Measurements from ENCODE around the gene TSPAN9. TPM values are rescaled to one million over a fixed set of nuclear protein-coding genes. Genes with fewer than 3 reads are reported as not detected.

The TSPAN9 gene
- total RNA-seq, 4 donors from 2014 or later = 13.7 to 35.4 (median 26.7) TPM

DNA sequence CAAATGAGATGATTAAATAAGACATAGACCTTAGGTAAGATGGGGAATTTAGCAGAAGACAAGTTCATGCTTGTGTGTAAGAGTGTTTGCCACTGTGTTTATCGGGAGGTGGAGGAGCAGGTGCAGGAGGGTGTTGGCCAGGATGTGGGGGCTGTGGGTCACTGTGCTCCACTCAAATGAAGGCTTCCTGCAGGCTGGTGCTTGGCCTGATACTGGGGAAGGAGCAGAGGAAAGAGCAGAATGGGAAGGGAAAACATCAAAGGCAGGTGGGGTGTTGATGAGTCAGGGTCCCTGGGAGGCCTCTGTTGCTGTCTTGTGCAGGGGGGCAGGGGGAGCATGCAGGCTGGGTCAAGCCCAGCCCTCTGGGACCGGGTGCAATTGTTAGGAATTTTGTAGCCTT, 126.5 kb downstream of the TSPAN9 start:
- no peak overlapping the region for H3K4me3 ChIP-seq
- TF ChIP-seq POLR2AphosphoS5 (IDR thresholded peaks at IDR 0.05) (no peak), POLR2A (IDR thresholded peaks at IDR 0.05; ENCODE audit: low read depth) (no peak)
- peaks cover 50 to 67% (median 62%) of the 10 kb centered on the region in 4 donors for H3K4me1 ChIP-seq
- intact Hi-C loops (cut with DNase I) = loop anchor here (5.0 kb wide), 2 partner anchors 69 to 131 kb away; no protein-coding TSS in a partner anchor
- DNase-seq (ENCODE audit: extremely low spot score) = no peak
- WGBS = 56% methylated on average over 2 of the region's 2 CpGs
- H3K36me3 ChIP-seq = no peaks in the 10 kb centered on the region
- H3K27me3 ChIP-seq = peaks cover 0 to 19% (median 0%) of the 10 kb centered on the region in 4 donors
- no peaks in the 10 kb centered on the region for H3K9me3 ChIP-seq
- no peak overlapping the region for H3K27ac ChIP-seq (replicated peaks in 1 of 4)

- WGBS = 89% methylated on average over 10 of the region's 10 CpGs
Observed at GRCh38 chr12:3204143-3204542, 127.0 kb downstream of the TSPAN9 start.

DNA sequence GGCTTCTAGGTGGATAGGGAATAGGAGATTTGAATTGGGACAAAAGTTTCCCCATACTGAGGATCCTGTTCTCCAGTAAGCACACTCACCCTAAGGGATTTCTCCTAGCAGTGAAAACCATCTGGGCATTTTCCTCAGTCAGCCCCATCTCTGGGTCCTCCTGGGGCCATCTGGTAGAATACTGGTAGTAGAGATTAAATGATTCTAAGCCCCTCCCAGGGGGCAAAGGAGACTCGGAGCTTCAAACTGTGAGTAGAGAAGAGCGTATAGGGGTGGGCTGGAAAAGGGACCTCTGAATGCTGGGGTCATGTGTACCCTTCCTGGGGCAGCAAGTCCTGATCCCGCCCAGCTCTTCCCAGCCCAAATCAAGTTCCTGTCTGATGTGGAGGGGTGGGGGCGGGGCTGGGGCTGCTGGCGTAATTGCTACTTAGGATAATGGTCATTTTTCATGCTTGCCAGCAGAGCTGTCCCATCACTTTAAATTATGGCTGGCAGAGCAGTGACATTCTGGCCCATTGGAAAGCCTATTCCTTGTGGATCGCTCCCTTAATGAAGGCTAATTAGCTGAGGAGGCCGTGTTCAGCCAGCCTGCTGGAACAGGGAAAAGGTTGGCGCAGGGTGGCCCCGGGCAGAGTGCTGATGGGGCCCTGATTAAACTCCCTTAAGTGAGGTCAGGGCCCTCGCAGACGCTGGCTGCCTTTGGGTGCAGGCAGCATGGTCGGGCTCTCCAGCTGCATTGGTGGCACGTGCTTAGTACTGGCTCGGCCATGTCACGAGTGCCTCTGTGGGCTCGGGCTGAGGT, 127.8 kb downstream of the TSPAN9 start:
- no peaks in the 10 kb centered on the region for H3K9me3 ChIP-seq
- peaks cover 41 to 60% (median 50%) of the 10 kb centered on the region in 4 donors for H3K4me1 ChIP-seq
- no peak for DNase-seq (ENCODE audit: extremely low spot score)
- no peak overlapping the region for H3K27ac ChIP-seq (replicated peaks in 1 of 4)
- no peaks in the 10 kb centered on the region for H3K36me3 ChIP-seq
- peaks cover 0 to 10% (median 0%) of the 10 kb centered on the region in 4 donors for H3K27me3 ChIP-seq
- 89% methylated on average over 16 of the region's 16 CpGs for WGBS
- no peak overlapping the region for H3K4me3 ChIP-seq
- intact Hi-C loops (cut with DNase I) = loop anchor here (5.0 kb wide), 2 partner anchors 67 to 133 kb away; no protein-coding TSS in a partner anchor
- no peak for TF ChIP-seq POLR2AphosphoS5 (IDR thresholded peaks at IDR 0.05)
- TF ChIP-seq CTCF (IDR thresholded peaks at IDR 0.05) = no peak
- no peak for TF ChIP-seq EP300 (IDR thresholded peaks at IDR 0.05)
- TF ChIP-seq POLR2A (IDR thresholded peaks at IDR 0.05; ENCODE audit: low read depth) = no peak

More at GRCh38 chr12:3204143-3204542, 127.0 kb downstream of the TSPAN9 start:
- intact Hi-C loops (cut with DNase I) = loop anchor here (5.0 kb wide), 2 partner anchors 68 to 132 kb away; no protein-coding TSS in a partner anchor
- Histone ChIP-seq H3K4me1 (peaks cover 48 to 64% (median 58%) of the 10 kb centered on the region in 4 donors), H3K36me3 (no peaks in the 10 kb centered on the region), H3K27ac (replicated peaks in 1 of 4) (no peak overlapping the region), H3K9me3 (no peaks in the 10 kb centered on the region), H3K4me3 (no peak overlapping the region), H3K27me3 (peaks cover 0 to 15% (median 0%) of the 10 kb centered on the region in 4 donors)
- no peak for DNase-seq (ENCODE audit: extremely low spot score)
- no peak for TF ChIP-seq EP300 (IDR thresholded peaks at IDR 0.05)
- no peak for TF ChIP-seq POLR2A (IDR thresholded peaks at IDR 0.05; ENCODE audit: low read depth)
- no peak for TF ChIP-seq POLR2AphosphoS5 (IDR thresholded peaks at IDR 0.05)
- no peak for TF ChIP-seq CTCF (IDR thresholded peaks at IDR 0.05)

GRCh38 chr12:3205742-3206519, 128.8 kb downstream of the TSPAN9 start:
- 76% methylated on average over 13 of the region's 13 CpGs for WGBS
- Histone ChIP-seq H3K36me3 (no peaks in the 10 kb centered on the region), H3K27me3 (peaks cover 0 to 10% (median 0%) of the 10 kb centered on the region in 4 donors), H3K4me1 (peaks cover 31 to 58% (median 40%) of the 10 kb centered on the region in 4 donors), H3K27ac (replicated peaks in 1 of 4) (no peak overlapping the region), H3K9me3 (no peaks in the 10 kb centered on the region), H3K4me3 (no peak overlapping the region)
- no peak for TF ChIP-seq POLR2A (IDR thresholded peaks at IDR 0.05; ENCODE audit: low read depth)
- no peak for TF ChIP-seq EP300 (IDR thresholded peaks at IDR 0.05)
- TF ChIP-seq CTCF (IDR thresholded peaks at IDR 0.05) = no peak
- TF ChIP-seq POLR2AphosphoS5 (IDR thresholded peaks at IDR 0.05) = no peak
- intact Hi-C loops (cut with DNase I) = no loop called here
- no peak for DNase-seq (ENCODE audit: extremely low spot score)
